K562 (cell line): ENCODE data around the gene UQCRC1.

Experiments
- CEBPB ChIP-seq: fragments of 450-650 bp; IDR thresholded peaks from 2 replicates; pipeline ENCODE4 v1.6.1; 2016; ENCODE audit warnings: missing genetic modification characterization, missing compliant biosample characterization
- CTCF ChIP-seq, 3 experiments: IDR thresholded peaks in 2 of 3; conservative IDR thresholded peaks in 1 of 3; 2 replicates each; pipeline ENCODE4 v1.5.1; 2011 to 2012; ENCODE audit warnings: low read length in 3 of 3, mild to moderate bottlenecking in 3 of 3, control low read depth in 2 of 3, improper control_type of control experiment in 1 of 3, inconsistent platforms in 1 of 3, low read depth in 1 of 3, mixed read lengths in 1 of 3, moderate library complexity in 1 of 3; ENCODE audit not compliant: insufficient read depth in 2 of 3
- ETV6 ChIP-seq, 3 experiments: fragments of 150-350 bp in 1 of 3; sonication (generic) in 1 of 3; formaldehyde crosslinking in 1 of 3; IDR thresholded peaks; 2 replicates each; pipeline versions ENCODE4 v1.6.1 to v1.8.0; 2014 to 2022; ENCODE audit warnings: borderline replicate concordance in 2 of 3, low read depth in 2 of 3, antibody characterized with exemption in 1 of 3, low read length in 1 of 3, mild to moderate bottlenecking in 1 of 3, missing genetic modification reagents in 1 of 3
- HDAC2 ChIP-seq: fragments of 450-650 bp; IDR thresholded peaks from 2 replicates; pipeline ENCODE4 v1.6.1; 2016; ENCODE audit warnings: mild to moderate bottlenecking
- KLF1 ChIP-seq: fragments of 450-650 bp; IDR thresholded peaks from 2 replicates; pipeline ENCODE4 v1.6.1; 2016; ENCODE audit warnings: missing genetic modification characterization, missing compliant biosample characterization
- PTTG1 ChIP-seq: fragments of 450-650 bp; IDR thresholded peaks from 2 replicates; pipeline ENCODE4 v1.6.1; 2016; ENCODE audit warnings: low read depth, mild to moderate bottlenecking, missing genetic modification characterization, missing compliant biosample characterization
- SIX5 ChIP-seq, 2 experiments: IDR thresholded peaks; 2 replicates each; pipeline ENCODE4 v1.6.1; 2011; ENCODE audit warnings: low read length in 2 of 2, borderline replicate concordance in 1 of 2, low read depth in 1 of 2, mild to moderate bottlenecking in 1 of 2, moderate library complexity in 1 of 2; ENCODE audit not compliant: insufficient read depth in 1 of 2
- SMAD4 ChIP-seq: fragments of 250-450 bp; sonication (Bioruptor Pico); conservative IDR thresholded peaks from 2 replicates; pipeline ENCODE4 v1.8.0; 2021; ENCODE audit warnings: inconsistent platforms, mild to moderate bottlenecking, moderate library complexity
- ZNF507 ChIP-seq: conservative IDR thresholded peaks from 2 replicates; pipeline ENCODE4 v1.6.1; 2017; ENCODE audit warnings: missing genetic modification characterization, missing compliant biosample characterization

GRCh38 chr3:48584836-48585235 lies 24.6 kb downstream of the UQCRC1 start:
- TF ChIP-seq SMAD4 (no peak), CTCF (IDR thresholded peaks at IDR 0.05 in 2 of 3, conservative IDR thresholded peaks at IDR 0.05 in 1 of 3; ENCODE audit: insufficient read depth in 2 of 3, low read depth in 1 of 3, low read length in 3 of 3) (no peak), PTTG1 (tag) (no peak), ZNF507 (tag) (no peak), CEBPB (tag) (no peak), KLF1 (tag) (no peak), SIX5 (IDR thresholded peaks at IDR 0.05; ENCODE audit: borderline replicate concordance in 1 of 2, insufficient read depth in 1 of 2, low read depth in 1 of 2, low read length in 2 of 2) (no peak), ETV6 (IDR thresholded peaks at IDR 0.05; ENCODE audit: borderline replicate concordance in 1 of 2, low read depth in 2 of 2, low read length in 1 of 2) (no peak), ETV6 (CRISPR knock-in tag; IDR thresholded peaks at IDR 0.05; ENCODE audit: borderline replicate concordance) (no peak), HDAC2 (no peak)
